GM23338 (cell line): ENCODE results near the gene RTKN2. TPM values are rescaled to one million over a fixed set of nuclear protein-coding genes. Genes with fewer than 3 reads are reported as not detected.

Experiments
- ATAC-seq: fragments of 200-7000 bp; cut with Tn5 transposase; 3 replicates; pipeline ENCODE4 v1.9.1; 2020
- DNase-seq: peaks from one replicate; pipeline ENCODE4 v3.0.0-alpha.2; 2015; ENCODE audit warnings: low spot score
- H2AFZ ChIP-seq: fragments of 200-600 bp; sonication (generic); 2 replicates; pipeline ENCODE4 v1.8.0; 2016; ENCODE audit warnings: antibody characterized with exemption, mild to moderate bottlenecking, moderate library complexity
- H3F3A ChIP-seq: fragments of 200-600 bp; sonication (generic); replicated peaks from 2 replicates; pipeline ENCODE4 v1.8.0; 2017; ENCODE audit warnings: antibody characterized with exemption, mixed run types, low read depth
- H3K27ac ChIP-seq: fragments of 200-600 bp; sonication (generic); 2 replicates; pipeline ENCODE4 v1.6.1; 2016; ENCODE audit warnings: low read depth
- H3K27me3 ChIP-seq: fragments of 200-600 bp; sonication (generic); 2 replicates; pipeline ENCODE4 v1.8.0; 2016; ENCODE audit warnings: mild to moderate bottlenecking, mixed run types, moderate library complexity; ENCODE audit not compliant: insufficient read depth
- H3K36me3 ChIP-seq: fragments of 200-600 bp; sonication (generic); 2 replicates; pipeline ENCODE4 v1.8.0; 2016; ENCODE audit warnings: mild to moderate bottlenecking; ENCODE audit not compliant: insufficient read depth
- H3K4me1 ChIP-seq: fragments of 200-600 bp; sonication (generic); 2 replicates; pipeline ENCODE4 v1.8.0; 2016; ENCODE audit warnings: mild to moderate bottlenecking, moderate library complexity; ENCODE audit not compliant: insufficient read depth
- H3K4me2 ChIP-seq: fragments of 200-600 bp; sonication (generic); 2 replicates; pipeline ENCODE4 v1.7.1; 2017; ENCODE audit warnings: mixed run types
- H3K4me3 ChIP-seq: fragments of 200-600 bp; sonication (generic); 2 replicates; pipeline ENCODE4 v1.6.1; 2016; ENCODE audit warnings: mixed run types
- H3K79me2 ChIP-seq: fragments of 200-600 bp; sonication (generic); replicated peaks from 2 replicates; pipeline ENCODE4 v1.8.0; 2017; ENCODE audit warnings: mild to moderate bottlenecking; ENCODE audit not compliant: insufficient read depth
- H3K9me2 ChIP-seq: fragments of 200-600 bp; sonication (generic); 2 replicates; pipeline ENCODE4 v1.8.0; 2017; ENCODE audit not compliant: insufficient read depth
- H4K20me1 ChIP-seq: fragments of 200-600 bp; sonication (generic); replicated peaks from 2 replicates; pipeline ENCODE4 v1.8.0; 2017; ENCODE audit warnings: mild to moderate bottlenecking; ENCODE audit not compliant: insufficient read depth
- H3K27ac Mint-ChIP-seq: 2 replicates; pipeline ENCODE4 v1.8.0; 2020; ENCODE audit warnings: inconsistent platforms, mild to moderate bottlenecking, moderate library complexity, mixed read lengths
- H3K27me3 Mint-ChIP-seq: 3 replicates; pipeline ENCODE4 v1.8.0; 2022; ENCODE audit warnings: low read depth, mild to moderate bottlenecking, moderate library complexity, mixed read lengths, inconsistent platforms; ENCODE audit not compliant: insufficient read depth, poor library complexity
- H3K36me3 Mint-ChIP-seq: 3 replicates; pipeline ENCODE4 v1.8.0; 2021; ENCODE audit warnings: low read depth, mild to moderate bottlenecking, inconsistent platforms, moderate library complexity, mixed read lengths
- H3K4me1 Mint-ChIP-seq: 3 replicates; pipeline ENCODE4 v1.8.0; 2020; ENCODE audit warnings: mild to moderate bottlenecking, inconsistent platforms, mixed read lengths
- H3K4me3 Mint-ChIP-seq: 3 replicates; pipeline ENCODE4 v1.8.0; 2021; ENCODE audit warnings: moderate library complexity, mild to moderate bottlenecking, inconsistent platforms, mixed read lengths
- H3K9me3 Mint-ChIP-seq: 3 replicates; pipeline ENCODE4 v1.8.0; 2020; ENCODE audit warnings: moderate library complexity, mild to moderate bottlenecking, inconsistent platforms, mixed read lengths
- CREB1 ChIP-seq: fragments of 250-450 bp; sonication (Bioruptor Pico); IDR thresholded peaks from 2 replicates; pipeline ENCODE4 v1.5.0; 2020; ENCODE audit warnings: low read depth, mild to moderate bottlenecking, moderate library complexity
- ETS1 ChIP-seq: IDR thresholded peaks from 2 replicates; pipeline ENCODE4 v1.6.1; 2016; ENCODE audit warnings: antibody characterized with exemption
- EZH2 ChIP-seq: fragments of 200-600 bp; sonication (generic); IDR thresholded peaks from one replicate; pipeline ENCODE4 v1.8.0; 2017; ENCODE audit warnings: antibody characterized with exemption, mild to moderate bottlenecking, low read depth; ENCODE audit not compliant: unreplicated experiment
- EZH2phosphoT487 ChIP-seq: fragments of 200-600 bp; sonication (generic); IDR thresholded peaks from one replicate; pipeline ENCODE4 v1.8.1; 2018; ENCODE audit warnings: antibody characterized with exemption; ENCODE audit not compliant: unreplicated experiment
- JUNB ChIP-seq: IDR thresholded peaks from one replicate; pipeline ENCODE4 v1.6.1; 2016; ENCODE audit warnings: antibody characterized with exemption; ENCODE audit not compliant: unreplicated experiment
- NANOG ChIP-seq: IDR thresholded peaks from 2 replicates; pipeline ENCODE4 v1.6.1; 2016; ENCODE audit warnings: antibody characterized with exemption, borderline replicate concordance
- POLR2AphosphoS5 ChIP-seq: IDR thresholded peaks from 2 replicates; pipeline ENCODE4 v1.6.1; 2016; ENCODE audit warnings: antibody characterized with exemption, low read depth
- STAT1 ChIP-seq: IDR thresholded peaks from one replicate; pipeline ENCODE4 v1.6.1; 2016; ENCODE audit warnings: antibody characterized with exemption; ENCODE audit not compliant: unreplicated experiment
- ZNF331 ChIP-seq: fragments of 250-450 bp; sonication (Bioruptor Pico); IDR thresholded peaks from 2 replicates; pipeline ENCODE4 v1.5.0; 2020; ENCODE audit warnings: low read depth, mild to moderate bottlenecking, moderate library complexity
- polyA plus RNA-seq: library from polyadenylated mRNA; unstranded; fragments of >200 nt; fragmentation: Nextera tagmentation; extraction: Ambion mirVana; gene quantifications from 2 replicates; pipeline ENCODE4 v1.2.1, GENCODE V29; 2016
- total RNA-seq: library from RNA; depleted of rRNA; stranded (reverse); fragments of >200 nt; shearing (Covaris generic); gene quantifications from 2 replicates; pipeline ENCODE4 v1.2.3, GENCODE V29; 2014
- TF ChIP-seq, protein P1 (sequence below): IDR thresholded peaks from one replicate; pipeline ENCODE4 v1.6.1; 2018; ENCODE audit warnings: antibody characterized with exemption; ENCODE audit not compliant: unreplicated experiment
- TF ChIP-seq, protein P2 (sequence below), 2 experiments: fragments of 200-600 bp in 1 of 2; sonication (generic) in 1 of 2; conservative IDR thresholded peaks; 2 replicates each; pipeline versions ENCODE4 v1.5.1 to v1.6.1; 2016 to 2017; ENCODE audit warnings: antibody characterized with exemption in 2 of 2, low read depth in 2 of 2, mild to moderate bottlenecking in 2 of 2, moderate library complexity in 1 of 2

Gene RTKN2
- total and polyA plus RNA-seq, 2 experiments from 2014 or later = 15.3 to 23.6 TPM

DNA sequence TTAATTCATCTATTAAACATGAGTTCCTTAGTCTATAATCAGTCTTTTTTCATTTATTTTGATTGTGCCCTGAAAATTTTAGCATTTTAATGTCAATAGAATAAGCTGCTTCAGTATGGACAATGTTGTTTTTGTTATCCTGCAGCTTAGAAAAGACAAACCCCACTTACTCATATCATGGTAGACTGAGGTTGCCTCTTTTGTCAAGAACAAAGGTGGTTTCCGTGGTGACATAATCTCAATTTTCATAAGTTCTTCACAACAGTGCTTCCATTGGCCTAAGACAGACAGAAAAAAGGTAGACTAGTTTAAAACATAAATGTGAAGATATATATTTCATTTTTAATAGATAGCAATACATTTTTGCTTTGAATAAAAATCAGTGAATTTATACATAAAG lies 69.1 kb downstream of the RTKN2 start:
- H3K27me3 Mint-ChIP-seq = no peaks in the 10 kb centered on the region

DNA sequence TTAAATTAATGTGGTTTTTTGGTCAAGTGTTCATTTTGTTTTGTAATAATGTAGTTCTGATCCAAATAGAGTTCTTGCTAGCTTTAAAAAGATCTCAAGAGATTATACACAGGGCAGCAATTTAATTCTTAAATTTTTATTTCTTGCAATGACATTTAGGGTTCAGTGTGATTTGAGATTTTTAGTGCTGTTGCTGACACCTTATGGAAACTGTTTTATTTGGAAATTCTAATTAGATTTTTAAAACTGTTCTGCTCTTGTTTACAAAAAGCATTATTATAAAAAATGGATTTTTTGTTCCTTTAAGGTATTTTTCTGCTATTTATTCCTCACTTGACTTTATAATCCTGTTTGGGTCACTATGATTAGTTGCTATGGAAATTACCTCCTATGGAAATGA lies 72.1 kb downstream of the RTKN2 start:
- H3K27ac Mint-ChIP-seq = no peak overlapping the region
- H3K9me2 ChIP-seq = no peaks in the 10 kb centered on the region
- no peaks in the 10 kb centered on the region for H3F3A ChIP-seq
- H2AFZ ChIP-seq = no peak overlapping the region
- H4K20me1 ChIP-seq = no peaks in the 10 kb centered on the region
- H3K9me3 Mint-ChIP-seq = no peaks in the 10 kb centered on the region
- peaks cover 4% of the 10 kb centered on the region; the same call in 1 of the 2 replicates for H3K36me3 ChIP-seq
- H3K27me3 Mint-ChIP-seq = no peaks in the 10 kb centered on the region
- no peak overlapping the region for H3K4me2 ChIP-seq
- no peak overlapping the region for H3K4me3 Mint-ChIP-seq
- ATAC-seq (no peak), DNase-seq (no peak)
- H3K79me2 ChIP-seq = no peaks in the 10 kb centered on the region
- H3K4me3 ChIP-seq = no peak overlapping the region
- H3K4me1 ChIP-seq = peaks cover 4% of the 10 kb centered on the region; the same call in 1 of the 2 replicates
- H3K27me3 ChIP-seq = no peaks in the 10 kb centered on the region
- peaks cover 11% of the 10 kb centered on the region; the same call in 2 of the 3 replicates for H3K36me3 Mint-ChIP-seq
- peaks cover 16% of the 10 kb centered on the region for H3K4me1 Mint-ChIP-seq
- no peak overlapping the region for H3K27ac ChIP-seq
- TF ChIP-seq JUNB = no peak
- TF ChIP-seq NANOG = no peak
- no peak for TF ChIP-seq POLR2AphosphoS5
- no peak for TF ChIP-seq STAT1
- TF ChIP-seq ETS1 = no peak
- TF ChIP-seq, protein P1, sequence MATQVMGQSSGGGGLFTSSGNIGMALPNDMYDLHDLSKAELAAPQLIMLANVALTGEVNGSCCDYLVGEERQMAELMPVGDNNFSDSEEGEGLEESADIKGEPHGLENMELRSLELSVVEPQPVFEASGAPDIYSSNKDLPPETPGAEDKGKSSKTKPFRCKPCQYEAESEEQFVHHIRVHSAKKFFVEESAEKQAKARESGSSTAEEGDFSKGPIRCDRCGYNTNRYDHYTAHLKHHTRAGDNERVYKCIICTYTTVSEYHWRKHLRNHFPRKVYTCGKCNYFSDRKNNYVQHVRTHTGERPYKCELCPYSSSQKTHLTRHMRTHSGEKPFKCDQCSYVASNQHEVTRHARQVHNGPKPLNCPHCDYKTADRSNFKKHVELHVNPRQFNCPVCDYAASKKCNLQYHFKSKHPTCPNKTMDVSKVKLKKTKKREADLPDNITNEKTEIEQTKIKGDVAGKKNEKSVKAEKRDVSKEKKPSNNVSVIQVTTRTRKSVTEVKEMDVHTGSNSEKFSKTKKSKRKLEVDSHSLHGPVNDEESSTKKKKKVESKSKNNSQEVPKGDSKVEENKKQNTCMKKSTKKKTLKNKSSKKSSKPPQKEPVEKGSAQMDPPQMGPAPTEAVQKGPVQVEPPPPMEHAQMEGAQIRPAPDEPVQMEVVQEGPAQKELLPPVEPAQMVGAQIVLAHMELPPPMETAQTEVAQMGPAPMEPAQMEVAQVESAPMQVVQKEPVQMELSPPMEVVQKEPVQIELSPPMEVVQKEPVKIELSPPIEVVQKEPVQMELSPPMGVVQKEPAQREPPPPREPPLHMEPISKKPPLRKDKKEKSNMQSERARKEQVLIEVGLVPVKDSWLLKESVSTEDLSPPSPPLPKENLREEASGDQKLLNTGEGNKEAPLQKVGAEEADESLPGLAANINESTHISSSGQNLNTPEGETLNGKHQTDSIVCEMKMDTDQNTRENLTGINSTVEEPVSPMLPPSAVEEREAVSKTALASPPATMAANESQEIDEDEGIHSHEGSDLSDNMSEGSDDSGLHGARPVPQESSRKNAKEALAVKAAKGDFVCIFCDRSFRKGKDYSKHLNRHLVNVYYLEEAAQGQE = no peak
- no peak for TF ChIP-seq CREB1 (CRISPR knock-in tag)
- no peak for TF ChIP-seq ZNF331 (CRISPR knock-in tag)
- TF ChIP-seq, protein P2, sequence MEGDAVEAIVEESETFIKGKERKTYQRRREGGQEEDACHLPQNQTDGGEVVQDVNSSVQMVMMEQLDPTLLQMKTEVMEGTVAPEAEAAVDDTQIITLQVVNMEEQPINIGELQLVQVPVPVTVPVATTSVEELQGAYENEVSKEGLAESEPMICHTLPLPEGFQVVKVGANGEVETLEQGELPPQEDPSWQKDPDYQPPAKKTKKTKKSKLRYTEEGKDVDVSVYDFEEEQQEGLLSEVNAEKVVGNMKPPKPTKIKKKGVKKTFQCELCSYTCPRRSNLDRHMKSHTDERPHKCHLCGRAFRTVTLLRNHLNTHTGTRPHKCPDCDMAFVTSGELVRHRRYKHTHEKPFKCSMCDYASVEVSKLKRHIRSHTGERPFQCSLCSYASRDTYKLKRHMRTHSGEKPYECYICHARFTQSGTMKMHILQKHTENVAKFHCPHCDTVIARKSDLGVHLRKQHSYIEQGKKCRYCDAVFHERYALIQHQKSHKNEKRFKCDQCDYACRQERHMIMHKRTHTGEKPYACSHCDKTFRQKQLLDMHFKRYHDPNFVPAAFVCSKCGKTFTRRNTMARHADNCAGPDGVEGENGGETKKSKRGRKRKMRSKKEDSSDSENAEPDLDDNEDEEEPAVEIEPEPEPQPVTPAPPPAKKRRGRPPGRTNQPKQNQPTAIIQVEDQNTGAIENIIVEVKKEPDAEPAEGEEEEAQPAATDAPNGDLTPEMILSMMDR (conservative IDR thresholded peaks at IDR 0.05; ENCODE audit: low read depth in 2 of 2) = no peak

More for the DNA sequence above, 69.1 kb downstream of the RTKN2 start:
- ATAC-seq = no peak
- H3F3A ChIP-seq = no peaks in the 10 kb centered on the region
- no peaks in the 10 kb centered on the region for H3K9me3 Mint-ChIP-seq
- H3K79me2 ChIP-seq = no peaks in the 10 kb centered on the region
- peaks cover 12% of the 10 kb centered on the region for H3K4me1 Mint-ChIP-seq
- peaks cover 4% of the 10 kb centered on the region; the same call in 1 of the 2 replicates for H3K4me1 ChIP-seq
- no peak overlapping the region for H3K4me2 ChIP-seq
- no peak overlapping the region for H3K27ac ChIP-seq
- DNase-seq = no peak
- no peaks in the 10 kb centered on the region for H4K20me1 ChIP-seq
- no peak overlapping the region for H3K4me3 ChIP-seq
- no peak overlapping the region for H3K27ac Mint-ChIP-seq
- peaks cover 12% of the 10 kb centered on the region; the same call in 2 of the 3 replicates for H3K36me3 Mint-ChIP-seq
- H3K9me2 ChIP-seq = no peaks in the 10 kb centered on the region
- peaks cover 4% of the 10 kb centered on the region; the same call in 1 of the 2 replicates for H3K36me3 ChIP-seq
- TF ChIP-seq, protein P2 (conservative IDR thresholded peaks at IDR 0.05; ENCODE audit: low read depth in 2 of 2) = no peak
- no peak for TF ChIP-seq NANOG
- no peak for TF ChIP-seq ZNF331 (CRISPR knock-in tag)
- no peak for TF ChIP-seq EZH2phosphoT487
- no peak for TF ChIP-seq EZH2
- TF ChIP-seq JUNB = no peak
- no peak overlapping the region for H3K4me3 Mint-ChIP-seq
- no peaks in the 10 kb centered on the region for H3K27me3 ChIP-seq
- no peak overlapping the region for H2AFZ ChIP-seq
